ENCODE measurements around the gene TMEM119. TPM values are rescaled to one million over a fixed set of nuclear protein-coding genes. Genes with fewer than 3 reads are reported as not detected.
"Not testable (repeated sequence)": the region's sequence is repeated elsewhere in the genome, so short reads cannot be mapped to it uniquely, and the experiment has no call there.

Gene TMEM119
- total RNA-seq, 5 donors from 2014 or later (not counting 1 experiment from before 2014, with no cell fraction given): 0.13 to 3.9 (median 0.98) TPM

GRCh38 chr12:108634341-108634751 lies 36.5 kb upstream of the TMEM119 start:
- Histone ChIP-seq H3K27ac (ENCODE audit: low read length) (peak overlapping the region; percentile 94), H3K4me3 (ENCODE audit: control insufficient read depth in 1 of 2, extremely low read depth in 1 of 2, low read length in 1 of 2) (peak overlapping the region; percentile 93 to 94), H3K36me3 (ENCODE audit: control insufficient read depth in 2 of 2, extremely low read depth in 1 of 2, insufficient read depth in 1 of 2, low read length in 1 of 2) (peaks cover 0 to 3% of the 10 kb centered on the region in 2 donors), H3K27me3 (replicated peaks in 1 of 2; ENCODE audit: control insufficient read depth in 2 of 2, extremely low read depth in 1 of 2, insufficient read depth in 2 of 2, low read length in 1 of 2) (no peaks in the 10 kb centered on the region), H3K9me3 (no peaks in the 10 kb centered on the region), H3K4me1 (ENCODE audit: control insufficient read depth in 1 of 2, extremely low read depth in 1 of 2, insufficient read depth in 2 of 2, low read length in 2 of 2) (peaks cover 37 to 71% of the 10 kb centered on the region in 2 experiments)
- ChIA-PET CTCF (interaction anchor here (0.7 to 10.2 kb wide), 7 partner anchors 12 to 70 kb away, joined by 3 to 112 read pairs (median 6); no protein-coding TSS in a partner anchor), POLR2A (interaction anchor here in 1 of 2 donors (0.5 to 2.1 kb wide), 4 partner anchors 17 to 75 kb away, joined by 3 to 12 read pairs (median 6); partner anchors contain the start of gene SART3)
- DNase-seq (peak in 18 of 35 experiments; percentile 17 to 63 (median 41)), ATAC-seq (replicated peaks in 1 of 4) (peak in 2 of 4 experiments; percentile 15)
- no peaks in the 10 kb centered on the region for H3K27me3 Mint-ChIP-seq
- no peaks in the 10 kb centered on the region for H3K9me3 Mint-ChIP-seq
- H3K4me1 Mint-ChIP-seq: peaks cover 67 to 70% (median 68%) of the 10 kb centered on the region in 3 donors
- H3K4me3 Mint-ChIP-seq: peak overlapping the region; percentile 100
- H3K27ac Mint-ChIP-seq: peak overlapping the region; percentile 99 to 100
- 0% methylated on average over 3 of the region's 4 CpGs for WGBS (ENCODE audit: insufficient coverage)
- H3K36me3 Mint-ChIP-seq: peaks cover 19% of the 10 kb centered on the region

- ChIA-PET CTCF (interaction anchor here (0.8 to 10.2 kb wide), 10 partner anchors 13 to 73 kb away, joined by 3 to 112 read pairs (median 6); partner anchors contain the start of gene SART3 (in 1 of the 2)), POLR2A (interaction anchor here (0.5 to 2.1 kb wide), 7 partner anchors 16 to 216 kb away, joined by 3 to 20 read pairs (median 4); partner anchors contain the start of gene ISCU (in 1 of the 2))
- Mint-ChIP-seq H3K4me1 (peaks cover 68 to 75% (median 69%) of the 10 kb centered on the region in 3 donors), H3K27me3 (no peaks in the 10 kb centered on the region), H3K36me3 (peaks cover 21% of the 10 kb centered on the region), H3K4me3 (peak within 1 kb of the TSS; percentile 100), H3K9me3 (no peaks in the 10 kb centered on the region), H3K27ac (peak within 1 kb of the TSS; percentile 99 to 100)
- peaks cover 38 to 77% of the 10 kb centered on the region in 2 experiments for H3K4me1 ChIP-seq (ENCODE audit: control insufficient read depth in 1 of 2, extremely low read depth in 1 of 2, insufficient read depth in 2 of 2, low read length in 2 of 2)
- peaks cover 0 to 9% of the 10 kb centered on the region in 2 donors for H3K36me3 ChIP-seq (ENCODE audit: control insufficient read depth in 2 of 2, extremely low read depth in 1 of 2, insufficient read depth in 1 of 2, low read length in 1 of 2)
- H3K9me3 ChIP-seq: no peaks in the 10 kb centered on the region
- peak; percentile 78 to 82 (median 79) for ATAC-seq (replicated peaks in 1 of 4)
- no peaks in the 10 kb centered on the region for H3K27me3 ChIP-seq (replicated peaks in 1 of 2; ENCODE audit: control insufficient read depth in 2 of 2, extremely low read depth in 1 of 2, insufficient read depth in 2 of 2, low read length in 1 of 2)
- H3K27ac ChIP-seq (ENCODE audit: low read length): peak within 1 kb of the TSS; percentile 94
- peak within 1 kb of the TSS; percentile 93 to 94 for H3K4me3 ChIP-seq (ENCODE audit: control insufficient read depth in 1 of 2, extremely low read depth in 1 of 2, low read length in 1 of 2)
- peak; percentile 78 to 95 (median 90) for DNase-seq
- whole genome bisulfite sequencing (ENCODE audit: insufficient coverage): 7% methylated on average over 10 of the region's 14 CpGs
Observed at GRCh38 chr12:108633534-108634248, 35.8 kb upstream of the TMEM119 start, which contains the start of gene SELPLG. Gene SELPLG, minus strand, starts transcription at chr12:108633894. Its CDS starts 9,587 bp downstream, at chr12:108624307.

GRCh38 chr12:108633081-108633533 lies 35.2 kb upstream of the TMEM119 start:
- DNase-seq (no peak), ATAC-seq (replicated peaks in 1 of 4) (no peak)
- peak overlapping the region; percentile 100 for H3K4me3 Mint-ChIP-seq
- Histone ChIP-seq H3K27me3 (replicated peaks in 1 of 2; ENCODE audit: control insufficient read depth in 2 of 2, extremely low read depth in 1 of 2, insufficient read depth in 2 of 2, low read length in 1 of 2) (no peaks in the 10 kb centered on the region), H3K36me3 (ENCODE audit: control insufficient read depth in 2 of 2, extremely low read depth in 1 of 2, insufficient read depth in 1 of 2, low read length in 1 of 2) (peaks cover 0 to 11% of the 10 kb centered on the region in 2 donors), H3K27ac (ENCODE audit: low read length) (peak overlapping the region; percentile 94), H3K4me1 (ENCODE audit: control insufficient read depth in 1 of 2, extremely low read depth in 1 of 2, insufficient read depth in 2 of 2, low read length in 2 of 2) (peaks cover 41 to 81% of the 10 kb centered on the region in 2 experiments), H3K4me3 (ENCODE audit: control insufficient read depth in 1 of 2, extremely low read depth in 1 of 2, low read length in 1 of 2) (peak overlapping the region; percentile 93 to 94), H3K9me3 (no peaks in the 10 kb centered on the region)
- H3K27ac Mint-ChIP-seq: peak overlapping the region; percentile 99 to 100
- ChIA-PET CTCF (interaction anchor here (0.8 to 10.2 kb wide), 10 partner anchors 14 to 73 kb away, joined by 3 to 112 read pairs (median 5); partner anchors contain the start of gene SART3 (in 1 of the 2)), POLR2A (interaction anchor here (0.6 to 2.1 kb wide), 7 partner anchors 12 to 71 kb away, joined by 3 to 12 read pairs (median 4); partner anchors contain the start of gene ISCU (in 1 of the 2))
- H3K36me3 Mint-ChIP-seq: peaks cover 26% of the 10 kb centered on the region
- 5% methylated on average over 7 of the region's 7 CpGs for WGBS (ENCODE audit: insufficient coverage)
- no peaks in the 10 kb centered on the region for H3K27me3 Mint-ChIP-seq
- H3K9me3 Mint-ChIP-seq: no peaks in the 10 kb centered on the region
- peaks cover 74 to 80% (median 75%) of the 10 kb centered on the region in 3 donors for H3K4me1 Mint-ChIP-seq

- POLR2A ChIA-PET: interaction anchor here in 1 of 2 donors (0.6 kb wide), 1 partner anchor 206 kb away, joined by 3 read pairs; no protein-coding TSS in a partner anchor
- H3K9me3 ChIP-seq; H3K9me3 Mint-ChIP-seq; H3K27me3 ChIP-seq (replicated peaks in 1 of 2; ENCODE audit: control insufficient read depth in 2 of 2, extremely low read depth in 1 of 2, insufficient read depth in 2 of 2, low read length in 1 of 2); ATAC-seq (replicated peaks in 1 of 4); H3K27me3 Mint-ChIP-seq; DNase-seq: not testable (repeated sequence)
- Histone ChIP-seq H3K36me3 (ENCODE audit: control insufficient read depth in 2 of 2, extremely low read depth in 1 of 2, insufficient read depth in 1 of 2, low read length in 1 of 2) (peaks cover 3 to 30% of the 10 kb centered on the region in 2 donors), H3K4me1 (ENCODE audit: control insufficient read depth in 1 of 2, extremely low read depth in 1 of 2, insufficient read depth in 2 of 2, low read length in 2 of 2) (peaks cover 45 to 87% of the 10 kb centered on the region in 2 experiments), H3K27ac (ENCODE audit: low read length) (peak overlapping the region; percentile 94), H3K4me3 (ENCODE audit: control insufficient read depth in 1 of 2, extremely low read depth in 1 of 2, low read length in 1 of 2) (peak overlapping the region; percentile 93 to 94)
- Mint-ChIP-seq H3K4me1 (peaks cover 72 to 80% (median 79%) of the 10 kb centered on the region in 3 donors), H3K36me3 (peaks cover 31% of the 10 kb centered on the region), H3K4me3 (peak overlapping the region; percentile 100), H3K27ac (peak overlapping the region; percentile 99 to 100)
- WGBS (ENCODE audit: insufficient coverage): 87% methylated on average over 3 of the region's 4 CpGs
- CTCF ChIA-PET: interaction anchor here in 1 of 2 donors (0.5 to 10.2 kb wide), 6 partner anchors 12 to 170 kb away, joined by 3 to 112 read pairs (median 4); no protein-coding TSS in a partner anchor
Observed at GRCh38 chr12:108631261-108631660, 33.4 kb upstream of the TMEM119 start.

- peaks cover 69 to 80% (median 78%) of the 10 kb centered on the region in 3 donors for H3K4me1 Mint-ChIP-seq
- Histone ChIP-seq H3K4me1 (ENCODE audit: control insufficient read depth in 1 of 2, extremely low read depth in 1 of 2, insufficient read depth in 2 of 2, low read length in 2 of 2) (peaks cover 40 to 87% of the 10 kb centered on the region in 2 experiments), H3K4me3 (ENCODE audit: control insufficient read depth in 1 of 2, extremely low read depth in 1 of 2, low read length in 1 of 2) (peak overlapping the region; percentile 93 to 94), H3K27me3 (replicated peaks in 1 of 2; ENCODE audit: control insufficient read depth in 2 of 2, extremely low read depth in 1 of 2, insufficient read depth in 2 of 2, low read length in 1 of 2) (no peaks in the 10 kb centered on the region), H3K9me3 (no peaks in the 10 kb centered on the region), H3K27ac (ENCODE audit: low read length) (peak overlapping the region; percentile 94), H3K36me3 (ENCODE audit: control insufficient read depth in 2 of 2, extremely low read depth in 1 of 2, insufficient read depth in 1 of 2, low read length in 1 of 2) (peaks cover 3 to 34% of the 10 kb centered on the region in 2 donors)
- WGBS (ENCODE audit: insufficient coverage): 39% methylated on average over 5 of the region's 9 CpGs
- DNase-seq (peak in 7 of 35 experiments; percentile 14 to 62 (median 29)), ATAC-seq (replicated peaks in 1 of 4) (no peak)
- ChIA-PET CTCF (interaction anchor here (0.5 to 10.2 kb wide), 5 partner anchors 12 to 111 kb away, joined by 3 to 112 read pairs (median 3); partner anchors contain the start of gene ISCU (in 1 of the 2)), POLR2A (no interaction called here)
- peaks cover 34% of the 10 kb centered on the region for H3K36me3 Mint-ChIP-seq
- no peaks in the 10 kb centered on the region for H3K9me3 Mint-ChIP-seq
- H3K27ac Mint-ChIP-seq: peak overlapping the region; percentile 99 to 100
- H3K27me3 Mint-ChIP-seq: no peaks in the 10 kb centered on the region
- peak overlapping the region; percentile 100 for H3K4me3 Mint-ChIP-seq
Observed at GRCh38 chr12:108630481-108631207, 32.8 kb upstream of the TMEM119 start.

All from T-cell (primary cell).